ENCODE results near the gene PCNX4.
A peak's percentile ranks its signal among the peaks of the same experiment; 100 is the strongest.

Gene PCNX4

DNA sequence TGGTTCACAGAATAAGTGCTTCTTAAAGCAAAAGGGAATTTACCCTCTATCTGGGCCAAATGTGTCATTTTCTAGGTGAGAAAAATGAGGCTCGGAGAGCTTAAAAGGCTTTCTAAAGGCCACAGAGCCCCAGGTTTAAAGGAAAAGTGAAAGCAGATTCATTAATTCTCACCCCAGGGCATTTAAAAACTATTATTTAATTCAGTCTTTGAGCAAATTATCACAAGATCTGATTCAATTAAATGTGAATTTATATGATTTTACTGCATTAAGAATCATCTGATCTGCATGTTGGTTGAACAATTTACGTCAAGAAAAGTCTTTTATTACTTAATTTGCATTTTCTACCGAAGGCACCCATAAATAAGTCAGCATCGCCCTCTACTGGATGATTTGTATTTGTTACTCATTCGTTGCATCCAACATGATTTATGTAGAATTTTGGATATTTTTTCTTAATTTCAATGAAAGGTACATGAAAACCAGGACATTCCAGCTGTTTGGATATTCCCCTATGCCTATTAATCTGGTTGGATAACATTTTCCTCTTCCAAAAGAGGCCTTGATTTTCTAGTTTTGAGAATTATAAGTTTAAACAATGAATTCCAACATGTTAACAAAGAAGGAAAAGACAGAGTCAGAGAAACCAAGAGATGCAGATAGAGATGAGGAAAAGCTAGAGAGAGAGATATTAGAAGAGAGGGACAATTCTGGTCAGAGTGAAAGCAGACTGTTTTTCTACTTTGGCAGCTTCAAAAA, 92.6 kb downstream of the PCNX4 start:
- H3K4me3 ChIP-seq (ENCODE audit: low read depth in 1 of 2, low read length in 2 of 2): peak overlapping the region; percentile 13 to 55; a peak in 3 of 4 replicates
- peak overlapping the region; percentile 65 for H3K4me2 ChIP-seq (ENCODE audit: insufficient read depth, low read length)
- H2AFZ ChIP-seq (ENCODE audit: low read depth, low read length): peak overlapping the region; percentile 61
- no peaks in the 10 kb centered on the region for H3K79me2 ChIP-seq (ENCODE audit: insufficient read depth, low read length)
- no peaks in the 10 kb centered on the region for H4K20me1 ChIP-seq (ENCODE audit: insufficient read depth, low read length)
- peak overlapping the region; percentile 37 for H3K9ac ChIP-seq (ENCODE audit: low read depth, low read length)
- TF ChIP-seq EZH2 (IDR thresholded peaks at IDR 0.05; ENCODE audit: borderline replicate concordance, low read depth, low read length, severe bottlenecking) (no peak), CTCF (IDR thresholded peaks at IDR 0.05; ENCODE audit: borderline replicate concordance, extremely low read depth, low read length, poor library complexity, severe bottlenecking) (peak; percentile 81)
- no peak overlapping the region; the same call in 1 of the 2 replicates for H3K27ac ChIP-seq (ENCODE audit: low read length)
- H3K27me3 ChIP-seq (ENCODE audit: insufficient read depth, low read length, poor library complexity): no peaks in the 10 kb centered on the region
- H3K36me3 ChIP-seq (ENCODE audit: insufficient read depth, low read length): no peaks in the 10 kb centered on the region
- DNase-seq: peak; percentile 26
- H3K4me1 ChIP-seq (ENCODE audit: insufficient read depth, low read length): peaks cover 7% of the 10 kb centered on the region
- peak; percentile 65; the same call in 2 of the 3 replicates for ATAC-seq (ENCODE audit: insufficient read depth, low read depth)
- no peaks in the 10 kb centered on the region for H3K9me3 ChIP-seq (ENCODE audit: insufficient read depth, low read length, severe bottlenecking)

DNA sequence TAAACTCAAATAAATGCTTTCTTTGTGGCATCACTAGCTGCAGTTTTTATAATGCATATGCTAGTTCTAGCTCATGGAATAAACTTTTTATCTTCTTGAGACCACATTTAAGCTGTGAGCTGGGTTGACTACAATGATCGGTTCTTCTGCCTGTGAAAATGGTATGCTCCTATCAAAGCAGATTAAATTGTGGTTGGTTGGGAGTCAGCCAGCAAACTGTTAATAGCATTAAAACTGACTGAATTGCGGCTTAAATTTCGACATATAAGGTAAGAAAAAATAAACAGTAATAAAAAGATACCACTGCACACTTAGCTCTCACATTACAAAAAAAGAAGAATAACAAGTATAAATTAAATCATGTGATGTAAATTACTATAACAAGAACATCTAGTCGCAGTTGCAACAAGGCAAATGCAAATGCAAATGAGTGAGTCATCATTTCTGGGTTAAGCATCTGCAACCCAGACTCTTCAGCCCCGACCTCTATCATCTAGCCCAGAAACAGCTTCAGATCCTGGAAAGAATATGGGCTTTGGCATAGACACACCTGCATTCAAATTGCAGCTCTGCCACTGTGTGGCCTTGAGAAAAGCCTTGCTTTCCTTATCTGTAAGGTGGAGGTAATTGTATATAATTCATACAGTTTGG, 93.3 kb downstream of the PCNX4 start:
- Histone ChIP-seq H3K9ac (ENCODE audit: low read depth, low read length) (no peak overlapping the region), H3K36me3 (ENCODE audit: insufficient read depth, low read length) (no peaks in the 10 kb centered on the region), H3K27me3 (ENCODE audit: insufficient read depth, low read length, poor library complexity) (no peaks in the 10 kb centered on the region), H3K27ac (ENCODE audit: low read length) (no peak overlapping the region), H3K4me1 (ENCODE audit: insufficient read depth, low read length) (peaks cover 7% of the 10 kb centered on the region), H2AFZ (ENCODE audit: low read depth, low read length) (no peak overlapping the region; the same call in 1 of the 2 replicates), H3K9me3 (ENCODE audit: insufficient read depth, low read length, severe bottlenecking) (no peaks in the 10 kb centered on the region), H3K4me2 (ENCODE audit: insufficient read depth, low read length) (no peak overlapping the region), H4K20me1 (ENCODE audit: insufficient read depth, low read length) (no peaks in the 10 kb centered on the region), H3K4me3 (ENCODE audit: low read depth in 1 of 2, low read length in 2 of 2) (no peak overlapping the region), H3K79me2 (ENCODE audit: insufficient read depth, low read length) (no peaks in the 10 kb centered on the region)
- no peak for DNase-seq
- ATAC-seq (ENCODE audit: insufficient read depth, low read depth): no peak
- TF ChIP-seq EZH2 (IDR thresholded peaks at IDR 0.05; ENCODE audit: borderline replicate concordance, low read depth, low read length, severe bottlenecking): no peak
- no peak for TF ChIP-seq CTCF (IDR thresholded peaks at IDR 0.05; ENCODE audit: borderline replicate concordance, extremely low read depth, low read length, poor library complexity, severe bottlenecking)

- Histone ChIP-seq H3K4me3 (ENCODE audit: low read depth in 1 of 2, low read length in 2 of 2) (no peak overlapping the region), H3K27ac (ENCODE audit: low read length) (no peak overlapping the region), H3K9me3 (ENCODE audit: insufficient read depth, low read length, severe bottlenecking) (no peaks in the 10 kb centered on the region), H3K4me2 (ENCODE audit: insufficient read depth, low read length) (no peak overlapping the region), H4K20me1 (ENCODE audit: insufficient read depth, low read length) (no peaks in the 10 kb centered on the region), H2AFZ (ENCODE audit: low read depth, low read length) (no peak overlapping the region), H3K27me3 (ENCODE audit: insufficient read depth, low read length, poor library complexity) (no peaks in the 10 kb centered on the region), H3K36me3 (ENCODE audit: insufficient read depth, low read length) (no peaks in the 10 kb centered on the region), H3K4me1 (ENCODE audit: insufficient read depth, low read length) (peaks cover 7% of the 10 kb centered on the region), H3K79me2 (ENCODE audit: insufficient read depth, low read length) (no peaks in the 10 kb centered on the region), H3K9ac (ENCODE audit: low read depth, low read length) (no peak overlapping the region)
- TF ChIP-seq EZH2 (IDR thresholded peaks at IDR 0.05; ENCODE audit: borderline replicate concordance, low read depth, low read length, severe bottlenecking) (no peak), CTCF (IDR thresholded peaks at IDR 0.05; ENCODE audit: borderline replicate concordance, extremely low read depth, low read length, poor library complexity, severe bottlenecking) (peak; percentile 20)
- DNase-seq: no peak
- no peak for ATAC-seq (ENCODE audit: insufficient read depth, low read depth)
Observed at GRCh38 chr14:60188115-60188514, 96.4 kb downstream of the PCNX4 start.
